Aorta (tissue), 5 donors: ENCODE data around the gene ACTC1. TPM values are rescaled to one million over a fixed set of nuclear protein-coding genes. Genes with fewer than 3 reads are reported as not detected.
"Not testable (repeated sequence)": the region's sequence is repeated elsewhere in the genome, so short reads cannot be mapped to it uniquely, and the experiment has no call there.

Experiments
- ATAC-seq: fragments of 200-7000 bp; cut with Tn5 transposase; one replicate; pipeline ENCODE4 v1.9.1; 2022; ENCODE audit warnings: moderate library complexity; ENCODE audit not compliant: low FRiP score
- DNase-seq, 2 donors: peaks; one replicate each; pipeline ENCODE4 v3.0.0-alpha.2; 2020
- H3K27ac ChIP-seq, 2 donors: one replicate each; pipeline ENCODE4 v1.5.1; 2013; ENCODE audit warnings: low read length in 2 of 2, mild to moderate bottlenecking in 2 of 2, moderate library complexity in 2 of 2, control low read depth in 1 of 2, inconsistent platforms in 1 of 2, low read depth in 1 of 2
- H3K27me3 ChIP-seq, 2 donors: one replicate each; pipeline ENCODE4 v1.6.1; 2013; ENCODE audit warnings: control low read depth in 1 of 2, low read length in 1 of 2, mild to moderate bottlenecking in 1 of 2, moderate library complexity in 1 of 2; ENCODE audit not compliant: insufficient read depth in 2 of 2, control insufficient read depth in 1 of 2
- H3K36me3 ChIP-seq, 2 donors: one replicate each; pipeline ENCODE4 v1.6.1; 2013; ENCODE audit warnings: control low read depth in 1 of 2, low read length in 1 of 2, mild to moderate bottlenecking in 1 of 2; ENCODE audit not compliant: insufficient read depth in 2 of 2, control insufficient read depth in 1 of 2
- H3K4me1 ChIP-seq, 2 donors: one replicate each; pipeline ENCODE4 v1.6.1; 2013; ENCODE audit warnings: low read length in 2 of 2, control low read depth in 1 of 2, mild to moderate bottlenecking in 1 of 2, moderate library complexity in 1 of 2; ENCODE audit not compliant: insufficient read depth in 2 of 2, control insufficient read depth in 1 of 2
- H3K4me3 ChIP-seq, 2 donors: one replicate each; pipeline ENCODE4 v1.5.1; 2013; ENCODE audit warnings: low read length in 2 of 2, control low read depth in 1 of 2, mild to moderate bottlenecking in 1 of 2
- H3K9me3 ChIP-seq: one replicate; pipeline ENCODE4 v1.6.1; 2013; ENCODE audit warnings: mild to moderate bottlenecking, low read length; ENCODE audit not compliant: control insufficient read depth
- WGBS, 2 donors: extraction: QIAGEN DNeasy Blood & Tissue Kit; methylation state at CpG; one replicate each; pipeline ENCODE4 v1.1.7; 2013; 5-methylcytosine and 5-hydroxymethylcytosine counted together
- intact Hi-C, 2 donors: fragments of 100-400 bp; cut with DNase I; formaldehyde crosslinking; loops; one replicate each; pipeline versions ENCODE4 v1.14.2 to v1.15.0; 2022
- polyA plus RNA-seq, 2 donors: library from polyadenylated mRNA; stranded (reverse); fragments of 200-250 nt; gene quantifications; one replicate each; pipeline ENCODE4 v1.2.3, GENCODE V29; 2013
- total RNA-seq, 2 donors: library from RNA; stranded (reverse); fragmentation: NEBNext Ultra II Directional; extraction: Animal tissue kit (Norgen Biotek cat#: 25700); gene quantifications; one replicate each; pipeline ENCODE4 v1.2.1, GENCODE V29; 2021
- donor health status: healthy with polysubstance abuse.
- donor health status: Bipolar disorder and iron deficiency.
- donor health status: DM: no; HTN: no; CAD: no.
- donor health status: DM: no; HTN: no; CAD: no.
- donor health status: DM: yes; HTN: yes; CAD: no.

ACTC1 gene
- total and polyA plus RNA-seq, 4 donors = 28.6 to 2,067 (median 71.4) TPM

- H3K27ac ChIP-seq = no peak overlapping the region
- no peak for ATAC-seq
- intact Hi-C loops = no loop called here
- no peaks in the 10 kb centered on the region for H3K36me3 ChIP-seq
- no peaks in the 10 kb centered on the region for H3K4me1 ChIP-seq
- H3K9me3 ChIP-seq = no peaks in the 10 kb centered on the region
- no peak overlapping the region for H3K4me3 ChIP-seq
- WGBS, 2 donors = 88 to 89% methylated on average over 1 of the region's 1 CpG
- no peaks in the 10 kb centered on the region for H3K27me3 ChIP-seq
- no peak for DNase-seq
Measured at GRCh38 chr15:34815836-34816235, 20.5 kb upstream of the ACTC1 start.

GRCh38 chr15:34813446-34814190 lies 18.3 kb upstream of the ACTC1 start:
- DNase-seq = no peak
- Histone ChIP-seq H3K27ac (peak overlapping the region in 1 of 2 donors; percentile 40), H3K36me3 (no peaks in the 10 kb centered on the region), H3K27me3 (no peaks in the 10 kb centered on the region), H3K4me3 (no peak overlapping the region), H3K9me3 (no peaks in the 10 kb centered on the region), H3K4me1 (peaks cover 0 to 5% of the 10 kb centered on the region in 2 donors)
- ATAC-seq = no peak
- intact Hi-C loops = loop anchor here in 1 of 2 donors (5.0 kb wide), 1 partner anchor 91 kb away; no protein-coding TSS in a partner anchor
- whole genome bisulfite sequencing, 2 donors = 38 to 47% methylated on average over 3 of the region's 3 CpGs

- H3K27me3 ChIP-seq, H3K9me3 ChIP-seq, H3K4me1 ChIP-seq, H3K4me3 ChIP-seq, H3K36me3 ChIP-seq, ATAC-seq, DNase-seq: not testable (repeated sequence)
- H3K27ac ChIP-seq = peak overlapping the region; percentile 30 to 74
- intact Hi-C loops = loop anchor here in 1 of 2 donors (5.0 kb wide), 1 partner anchor 91 kb away; no protein-coding TSS in a partner anchor
- WGBS, 2 donors = 77% methylated on average over 9 of the region's 9 CpGs
Measured at GRCh38 chr15:34812868-34813365, 17.6 kb upstream of the ACTC1 start.

- H3K27ac ChIP-seq = no peak overlapping the region
- ATAC-seq = peak; percentile 17
- H3K4me3 ChIP-seq = no peak overlapping the region
- H3K27me3 ChIP-seq = no peaks in the 10 kb centered on the region
- no peaks in the 10 kb centered on the region for H3K9me3 ChIP-seq
- no peak for DNase-seq
- H3K36me3 ChIP-seq = no peaks in the 10 kb centered on the region
- peaks cover 0 to 5% of the 10 kb centered on the region in 2 donors for H3K4me1 ChIP-seq
- intact Hi-C loops = loop anchor here in 1 of 2 donors (5.0 kb wide), 1 partner anchor 90 kb away; no protein-coding TSS in a partner anchor
- 10% methylated on average over 1 of the region's 1 CpG for WGBS, 2 donors
Measured at GRCh38 chr15:34812369-34812768, 17.0 kb upstream of the ACTC1 start.

- 16 to 20% methylated on average over 5 of the region's 5 CpGs for WGBS, 2 donors
Measured at GRCh38 chr15:34810443-34811129, 15.2 kb upstream of the ACTC1 start.

GRCh38 chr15:34809186-34809585 lies 13.8 kb upstream of the ACTC1 start:
- Histone ChIP-seq H3K36me3 (no peaks in the 10 kb centered on the region), H3K4me1 (peaks cover 0 to 5% of the 10 kb centered on the region in 2 donors), H3K9me3 (no peaks in the 10 kb centered on the region), H3K27ac (no peak overlapping the region), H3K4me3 (no peak overlapping the region), H3K27me3 (no peaks in the 10 kb centered on the region)
- ATAC-seq = no peak
- no peak for DNase-seq
- WGBS, 2 donors = 55 to 82% methylated on average over 3 of the region's 3 CpGs
- intact Hi-C loops = no loop called here

More at GRCh38 chr15:34810443-34811129, 15.2 kb upstream of the ACTC1 start:
- Histone ChIP-seq H3K9me3 (no peaks in the 10 kb centered on the region), H3K36me3 (no peaks in the 10 kb centered on the region), H3K27ac (peak overlapping the region; percentile 92 to 97), H3K27me3 (no peaks in the 10 kb centered on the region), H3K4me1 (peaks cover 0 to 5% of the 10 kb centered on the region in 2 donors), H3K4me3 (no peak overlapping the region)
- intact Hi-C loops = loop anchor here in 1 of 2 donors (1.0 to 5.0 kb wide), 2 partner anchors 31 to 88 kb away; no protein-coding TSS in a partner anchor
- ATAC-seq (peak; percentile 80), DNase-seq (peak; percentile 70 to 84)

- no peaks in the 10 kb centered on the region for H3K9me3 ChIP-seq
- H3K27ac ChIP-seq = no peak overlapping the region
Measured at GRCh38 chr15:34808016-34808415, 12.7 kb upstream of the ACTC1 start.

GRCh38 chr15:34807241-34807640 lies 11.9 kb upstream of the ACTC1 start:
- H3K4me3 ChIP-seq, H3K27me3 ChIP-seq, H3K4me1 ChIP-seq, H3K9me3 ChIP-seq, intact Hi-C loops, H3K36me3 ChIP-seq, ATAC-seq, DNase-seq, H3K27ac ChIP-seq: not testable (repeated sequence)
- 89 to 95% methylated on average over 8 of the region's 8 CpGs for WGBS, 2 donors

More at GRCh38 chr15:34808016-34808415, 12.7 kb upstream of the ACTC1 start:
- WGBS, 2 donors = 78 to 92% methylated on average over 3 of the region's 3 CpGs
- DNase-seq (no peak), ATAC-seq (no peak)
- Histone ChIP-seq H3K27me3 (no peaks in the 10 kb centered on the region), H3K4me3 (no peak overlapping the region), H3K4me1 (peaks cover 0 to 5% of the 10 kb centered on the region in 2 donors), H3K36me3 (no peaks in the 10 kb centered on the region)
- intact Hi-C loops = no loop called here
